KMS-11 (cell line): Measurements from ENCODE around the gene SELENOH.
"Not testable (repeated sequence)": the region's sequence is repeated elsewhere in the genome, so short reads cannot be mapped to it uniquely, and the experiment has no call there.

ENCODE experiments used
- H2AFZ ChIP-seq: fragments of 200-600 bp; sonication (generic); 2 replicates; pipeline ENCODE4 v1.6.1; 2016; ENCODE audit warnings: antibody characterized with exemption, mixed run types, low read depth
- H3K27ac ChIP-seq: fragments of 200-600 bp; sonication (generic); 2 replicates; pipeline ENCODE4 v1.6.1; 2016; ENCODE audit warnings: mild to moderate bottlenecking, mixed run types
- H3K27me3 ChIP-seq: fragments of 200-600 bp; sonication (generic); 2 replicates; pipeline ENCODE4 v1.6.1; 2017; ENCODE audit warnings: mild to moderate bottlenecking, low read depth, mixed run types, moderate library complexity; ENCODE audit not compliant: insufficient read depth
- H3K36me3 ChIP-seq: fragments of 200-600 bp; sonication (generic); 2 replicates; pipeline ENCODE4 v1.6.1; 2017; ENCODE audit warnings: mild to moderate bottlenecking, mixed run types; ENCODE audit not compliant: insufficient read depth
- H3K4me1 ChIP-seq: fragments of 200-600 bp; sonication (generic); 2 replicates; pipeline ENCODE4 v1.6.1; 2016; ENCODE audit warnings: mild to moderate bottlenecking, low read depth, mixed run types; ENCODE audit not compliant: poor library complexity, severe bottlenecking
- H3K4me2 ChIP-seq: fragments of 200-600 bp; sonication (generic); 2 replicates; pipeline ENCODE4 v1.7.0; 2016; ENCODE audit warnings: mild to moderate bottlenecking, mixed run types
- H3K4me3 ChIP-seq: fragments of 200-600 bp; sonication (generic); IDR thresholded peaks from 2 replicates; pipeline ENCODE4 v1.6.1; 2017; ENCODE audit warnings: low read depth, low read length, mixed read lengths; ENCODE audit not compliant: insufficient read depth
- H3K79me2 ChIP-seq: fragments of 200-600 bp; sonication (generic); 2 replicates; pipeline ENCODE4 v1.6.1; 2016; ENCODE audit warnings: low read depth, mixed run types; ENCODE audit not compliant: insufficient read depth
- H3K9ac ChIP-seq: fragments of 200-600 bp; sonication (generic); 2 replicates; pipeline ENCODE4 v1.6.1; 2016; ENCODE audit warnings: mild to moderate bottlenecking, mixed run types
- H4K20me1 ChIP-seq: fragments of 200-600 bp; sonication (generic); 2 replicates; pipeline ENCODE4 v1.6.1; 2016; ENCODE audit warnings: mild to moderate bottlenecking, mixed run types; ENCODE audit not compliant: insufficient read depth
- TF ChIP-seq, protein P1 (sequence below): fragments of 200-600 bp; sonication (generic); conservative IDR thresholded peaks from 2 replicates; pipeline ENCODE4 v1.6.1; 2017; ENCODE audit warnings: low read depth, mild to moderate bottlenecking, antibody characterized with exemption, low read length, moderate library complexity, mixed read lengths

SELENOH gene

DNA sequence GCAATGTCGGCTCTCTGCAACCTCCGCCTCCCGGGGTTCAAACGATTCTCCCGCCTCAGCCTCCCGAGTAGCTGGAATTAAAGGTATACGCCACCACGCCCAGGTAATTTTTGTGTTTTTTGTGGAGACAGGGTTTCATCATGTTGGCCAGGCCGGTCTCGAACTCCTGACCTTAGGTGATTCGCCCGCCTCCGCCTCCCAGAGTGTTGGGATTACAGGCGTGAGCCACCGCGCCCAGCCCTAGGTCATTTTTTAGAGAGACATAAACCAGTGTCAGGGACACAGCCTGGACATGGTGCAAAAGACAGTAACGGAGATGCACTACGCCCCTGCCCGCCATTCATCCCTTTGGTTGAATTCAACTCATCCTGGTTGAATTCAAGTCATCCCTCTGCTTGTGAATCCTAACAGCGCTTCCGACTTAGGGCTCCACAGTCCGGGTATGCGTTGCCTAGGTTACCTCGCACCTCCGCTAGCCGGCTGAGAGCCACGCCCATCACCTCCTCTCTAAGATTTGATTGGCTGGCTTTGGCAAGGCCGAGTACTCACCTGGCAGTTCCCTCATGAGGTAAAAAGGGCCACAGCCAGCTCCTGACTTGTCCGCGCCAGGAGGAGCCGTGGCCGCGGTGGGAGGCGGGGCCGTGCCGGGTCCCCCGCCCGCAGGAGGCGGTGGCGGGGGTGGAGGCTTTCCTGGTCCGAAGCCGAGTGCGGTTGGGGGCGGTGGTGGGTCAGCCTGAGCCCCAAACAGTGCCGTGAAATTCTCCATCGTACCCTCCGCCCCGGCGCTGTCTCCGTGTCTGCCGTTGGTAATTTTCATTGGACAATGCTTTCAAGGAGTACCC is 29.7 kb upstream of the SELENOH start, which contains the start of gene MED19:
TSS of gene MED19 (minus strand) at position 802 of the 842 bp plus-strand sequence. CDS start at position 766, 36 bp downstream.
- TF ChIP-seq, protein P1, sequence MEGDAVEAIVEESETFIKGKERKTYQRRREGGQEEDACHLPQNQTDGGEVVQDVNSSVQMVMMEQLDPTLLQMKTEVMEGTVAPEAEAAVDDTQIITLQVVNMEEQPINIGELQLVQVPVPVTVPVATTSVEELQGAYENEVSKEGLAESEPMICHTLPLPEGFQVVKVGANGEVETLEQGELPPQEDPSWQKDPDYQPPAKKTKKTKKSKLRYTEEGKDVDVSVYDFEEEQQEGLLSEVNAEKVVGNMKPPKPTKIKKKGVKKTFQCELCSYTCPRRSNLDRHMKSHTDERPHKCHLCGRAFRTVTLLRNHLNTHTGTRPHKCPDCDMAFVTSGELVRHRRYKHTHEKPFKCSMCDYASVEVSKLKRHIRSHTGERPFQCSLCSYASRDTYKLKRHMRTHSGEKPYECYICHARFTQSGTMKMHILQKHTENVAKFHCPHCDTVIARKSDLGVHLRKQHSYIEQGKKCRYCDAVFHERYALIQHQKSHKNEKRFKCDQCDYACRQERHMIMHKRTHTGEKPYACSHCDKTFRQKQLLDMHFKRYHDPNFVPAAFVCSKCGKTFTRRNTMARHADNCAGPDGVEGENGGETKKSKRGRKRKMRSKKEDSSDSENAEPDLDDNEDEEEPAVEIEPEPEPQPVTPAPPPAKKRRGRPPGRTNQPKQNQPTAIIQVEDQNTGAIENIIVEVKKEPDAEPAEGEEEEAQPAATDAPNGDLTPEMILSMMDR = no peak
- Histone ChIP-seq H2AFZ (peak within 1 kb of the TSS; percentile 39; the same call in 1 of the 2 replicates), H3K36me3 (no peaks in the 10 kb centered on the region), H3K9ac (peak within 1 kb of the TSS; percentile 88), H3K4me3 (no peak within 1 kb of the TSS), H3K27ac (peak within 1 kb of the TSS; percentile 78), H3K27me3 (no peaks in the 10 kb centered on the region), H3K4me1 (peaks cover 27% of the 10 kb centered on the region), H3K4me2 (peak within 1 kb of the TSS; percentile 91), H3K79me2 (peaks cover 54% of the 10 kb centered on the region), H4K20me1 (no peaks in the 10 kb centered on the region; the same call in 1 of the 2 replicates)

- H4K20me1 ChIP-seq = no peaks in the 10 kb centered on the region; the same call in 1 of the 2 replicates
- peaks cover 54% of the 10 kb centered on the region for H3K79me2 ChIP-seq
- H3K36me3 ChIP-seq = no peaks in the 10 kb centered on the region
- H3K9ac ChIP-seq = peak within 1 kb of the TSS; percentile 88
- peak within 1 kb of the TSS; percentile 91 for H3K4me2 ChIP-seq
- peak within 1 kb of the TSS; percentile 39; the same call in 1 of the 2 replicates for H2AFZ ChIP-seq
- peak within 1 kb of the TSS; percentile 78 for H3K27ac ChIP-seq
- no peaks in the 10 kb centered on the region for H3K27me3 ChIP-seq
- peaks cover 27% of the 10 kb centered on the region for H3K4me1 ChIP-seq
- no peak within 1 kb of the TSS for H3K4me3 ChIP-seq
- TF ChIP-seq, protein P1 = no peak
Observed at GRCh38 chr11:57712256-57713150, 28.8 kb upstream of the SELENOH start, which contains the start of gene TMX2. Gene TMX2, plus strand, starts transcription at chr11:57712593. Its CDS starts 26 bp downstream, at chr11:57712619.

DNA sequence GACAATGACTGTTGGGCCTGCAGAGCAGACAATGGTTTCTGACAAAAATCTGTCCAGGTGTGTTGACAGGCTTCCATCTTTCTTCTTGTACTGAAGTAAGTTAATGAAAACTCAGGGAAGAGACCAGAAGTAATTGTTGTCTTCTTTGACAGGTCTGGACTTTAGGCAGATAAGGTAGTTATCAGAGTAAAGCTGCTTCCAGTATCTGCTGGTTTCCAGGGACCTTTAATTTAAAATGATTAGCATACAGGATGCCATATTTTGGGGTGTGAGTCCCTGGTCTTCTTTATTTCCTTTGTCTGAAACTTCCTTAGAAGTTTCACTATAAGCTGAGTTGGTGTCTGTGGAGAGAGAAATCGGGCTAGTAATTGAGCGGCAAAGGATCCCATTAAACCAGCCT is 27.5 kb upstream of the SELENOH start:
- H3K27ac ChIP-seq = no peak overlapping the region
- H3K9ac ChIP-seq = peak overlapping the region; percentile 88; the same call in 1 of the 2 replicates
- H3K4me1 ChIP-seq = peaks cover 27% of the 10 kb centered on the region
- peak overlapping the region; percentile 91 for H3K4me2 ChIP-seq
- H2AFZ ChIP-seq = no peak overlapping the region
- no peak overlapping the region for H3K4me3 ChIP-seq
- no peaks in the 10 kb centered on the region for H3K36me3 ChIP-seq
- peaks cover 61% of the 10 kb centered on the region for H3K79me2 ChIP-seq
- no peaks in the 10 kb centered on the region; the same call in 1 of the 2 replicates for H4K20me1 ChIP-seq
- no peaks in the 10 kb centered on the region for H3K27me3 ChIP-seq
- TF ChIP-seq, protein P1 = no peak

DNA sequence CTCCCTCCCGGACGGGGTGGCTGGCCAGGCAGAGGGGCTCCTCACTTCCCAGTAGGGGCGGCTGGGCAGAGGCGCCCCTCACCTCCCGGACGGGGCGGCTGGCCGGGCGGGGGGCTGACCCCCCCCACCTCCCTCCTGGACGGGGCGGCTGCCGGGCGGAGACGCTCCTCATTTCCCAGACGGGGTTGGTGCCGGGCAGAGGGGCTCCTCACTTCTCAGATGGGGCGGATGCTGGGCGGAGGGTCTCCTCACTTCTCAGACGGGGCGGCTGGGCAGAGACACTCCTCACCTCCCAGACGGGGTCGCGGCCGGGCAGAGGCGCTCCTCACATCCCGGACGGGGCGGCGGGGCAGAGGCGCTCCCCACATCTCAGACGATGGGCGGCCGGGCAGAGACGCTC is 24.6 kb upstream of the SELENOH start:
- Histone ChIP-seq H3K4me1 (peaks cover 18% of the 10 kb centered on the region), H3K79me2 (peaks cover 70% of the 10 kb centered on the region)
- not testable (repeated sequence) for H3K4me2 ChIP-seq, H3K4me3 ChIP-seq, H3K36me3 ChIP-seq, H3K27ac ChIP-seq, H3K27me3 ChIP-seq, H3K9ac ChIP-seq, H2AFZ ChIP-seq, H4K20me1 ChIP-seq
